Measurements from ENCODE around the gene PSMB5.

PSMB5 gene

DNA sequence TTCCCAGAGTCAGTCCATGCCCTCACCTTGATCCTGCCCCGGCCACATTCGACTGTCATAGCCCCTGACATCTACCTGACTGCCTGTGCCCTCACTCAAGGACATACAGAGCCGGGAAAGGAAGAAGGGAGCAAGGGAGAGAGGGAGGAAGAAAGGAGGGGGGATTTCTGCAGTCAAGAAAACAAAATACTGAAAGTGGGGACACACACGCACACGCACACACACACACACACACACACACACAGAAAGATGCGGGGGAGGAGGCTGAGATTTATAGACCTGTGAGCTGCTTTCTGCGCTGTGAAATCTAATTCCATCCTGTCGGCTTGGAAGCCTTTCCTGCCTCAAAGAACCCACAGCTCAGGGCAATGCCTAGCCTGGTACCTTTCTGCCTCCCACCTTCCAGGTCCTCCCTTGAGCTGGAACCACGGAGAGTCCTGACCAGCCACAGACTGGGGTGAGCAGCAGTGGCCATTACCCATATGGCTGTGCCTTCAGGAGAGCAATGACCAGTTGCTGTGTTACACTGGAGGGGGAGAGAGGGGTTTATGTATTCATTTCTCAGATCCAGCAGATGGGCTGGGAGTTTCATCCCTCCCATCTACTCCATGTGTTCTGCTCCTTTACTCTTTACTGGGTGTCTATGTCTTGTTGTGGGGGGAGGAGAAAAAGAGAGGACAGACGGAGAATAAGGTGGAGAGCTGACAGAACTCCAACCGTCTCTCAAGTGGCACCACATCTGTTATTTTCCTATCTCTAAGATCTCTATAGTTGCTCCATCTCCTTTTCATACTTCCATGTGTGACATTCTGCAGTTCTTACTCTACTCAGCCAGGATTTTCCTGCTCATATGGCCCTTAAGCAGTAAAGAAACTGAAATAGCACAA, 37.7 kb downstream of the PSMB5 start:
- no peak overlapping the region for H3K4me3 ChIP-seq (ENCODE audit: low read depth, low read length)
- TF ChIP-seq, protein P1, sequence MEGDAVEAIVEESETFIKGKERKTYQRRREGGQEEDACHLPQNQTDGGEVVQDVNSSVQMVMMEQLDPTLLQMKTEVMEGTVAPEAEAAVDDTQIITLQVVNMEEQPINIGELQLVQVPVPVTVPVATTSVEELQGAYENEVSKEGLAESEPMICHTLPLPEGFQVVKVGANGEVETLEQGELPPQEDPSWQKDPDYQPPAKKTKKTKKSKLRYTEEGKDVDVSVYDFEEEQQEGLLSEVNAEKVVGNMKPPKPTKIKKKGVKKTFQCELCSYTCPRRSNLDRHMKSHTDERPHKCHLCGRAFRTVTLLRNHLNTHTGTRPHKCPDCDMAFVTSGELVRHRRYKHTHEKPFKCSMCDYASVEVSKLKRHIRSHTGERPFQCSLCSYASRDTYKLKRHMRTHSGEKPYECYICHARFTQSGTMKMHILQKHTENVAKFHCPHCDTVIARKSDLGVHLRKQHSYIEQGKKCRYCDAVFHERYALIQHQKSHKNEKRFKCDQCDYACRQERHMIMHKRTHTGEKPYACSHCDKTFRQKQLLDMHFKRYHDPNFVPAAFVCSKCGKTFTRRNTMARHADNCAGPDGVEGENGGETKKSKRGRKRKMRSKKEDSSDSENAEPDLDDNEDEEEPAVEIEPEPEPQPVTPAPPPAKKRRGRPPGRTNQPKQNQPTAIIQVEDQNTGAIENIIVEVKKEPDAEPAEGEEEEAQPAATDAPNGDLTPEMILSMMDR (IDR thresholded peaks at IDR 0.05; ENCODE audit: insufficient read depth, low read length, missing control alignments): no peak
- no peak for DNase-seq (ENCODE audit: low read depth, low spot score)
- ChIA-PET CTCF (interaction anchor here (1.2 to 32.7 kb wide), 10 partner anchors 10 to 440 kb away, joined by 3 to 1423 read pairs (median 13); partner anchors contain the start of genes AJUBA, CDH24 and PSMB11), POLR2A (no interaction called here)

DNA sequence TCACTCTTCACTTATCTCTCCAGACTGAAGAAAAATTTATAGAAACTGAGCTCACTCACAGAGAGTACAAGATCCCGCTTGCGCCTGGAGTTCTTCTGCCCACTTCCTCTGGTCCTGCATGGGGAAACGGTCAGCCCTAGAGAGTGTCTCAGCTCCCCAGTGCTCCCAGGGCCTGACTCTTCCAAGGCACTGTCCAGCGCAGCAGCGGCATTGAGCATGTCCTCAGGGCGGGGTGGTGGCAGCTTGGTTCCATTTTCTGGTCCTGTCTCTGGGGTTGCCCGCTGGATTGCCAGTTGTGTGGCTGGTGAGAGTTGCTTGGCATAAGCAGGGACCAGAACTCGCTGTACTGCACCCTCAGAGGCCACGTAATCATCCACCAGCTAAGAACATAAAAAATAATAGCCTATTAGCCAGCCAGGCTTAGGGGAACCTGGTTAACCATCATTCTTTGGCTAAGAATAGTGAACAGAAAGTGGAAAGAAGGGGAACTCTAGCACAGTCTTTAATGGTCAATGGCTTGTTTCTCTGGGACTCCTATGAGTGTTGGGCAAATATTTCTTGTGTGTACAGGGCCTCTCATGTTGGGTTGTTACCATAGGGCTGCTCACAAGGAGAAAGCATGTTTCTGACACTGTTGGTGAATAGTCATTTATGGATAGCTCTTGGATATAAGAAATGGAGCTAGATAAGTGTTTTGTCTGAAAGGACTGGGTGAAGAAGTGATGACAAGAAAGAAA, 38.6 kb downstream of the PSMB5 start:
- CTCF ChIA-PET: interaction anchor here (0.6 to 32.7 kb wide), 23 partner anchors 8 to 439 kb away, joined by 3 to 1423 read pairs (median 8); partner anchors contain the start of genes ACIN1, AJUBA, C14orf119 and CDH24
- no peak for DNase-seq (ENCODE audit: low read depth, low spot score)
- POLR2A ChIA-PET: interaction anchor here (1.2 to 1.9 kb wide), 2 partner anchors 11 to 62 kb away, joined by 9 to 14 read pairs; partner anchors contain the start of gene CDH24
- TF ChIP-seq, protein P1 (IDR thresholded peaks at IDR 0.05; ENCODE audit: insufficient read depth, low read length, missing control alignments): no peak
- H3K4me3 ChIP-seq (ENCODE audit: low read depth, low read length): no peak overlapping the region

DNA sequence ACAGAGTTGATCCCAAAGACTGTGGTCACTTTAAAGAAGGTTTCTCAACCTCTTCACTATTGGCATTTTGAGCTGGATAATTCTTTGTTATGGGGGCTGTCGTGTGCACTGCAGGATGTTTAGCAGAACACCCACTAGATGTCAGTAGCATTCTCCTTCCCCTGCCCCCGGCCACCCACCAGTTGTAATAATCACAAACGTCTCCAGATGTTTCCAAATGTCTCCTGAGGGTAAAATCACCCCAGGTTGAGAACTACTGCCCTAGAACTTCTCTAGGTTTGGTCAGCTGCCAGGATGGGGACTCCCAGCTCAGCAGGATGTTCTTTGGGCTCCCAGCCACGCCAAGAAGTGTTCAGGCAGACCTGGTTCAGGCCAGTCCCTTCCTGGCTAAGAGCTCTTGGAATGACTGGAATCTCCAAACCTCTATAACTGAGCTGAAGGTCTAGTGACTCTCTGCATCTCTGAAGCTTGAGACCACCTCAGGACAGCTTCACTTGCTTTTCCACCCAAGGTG, 39.9 kb downstream of the PSMB5 start:
- TF ChIP-seq, protein P1 (IDR thresholded peaks at IDR 0.05; ENCODE audit: insufficient read depth, low read length, missing control alignments): peak; percentile 65
- no peak for DNase-seq (ENCODE audit: low read depth, low spot score)
- ChIA-PET POLR2A (interaction anchor here (0.6 to 2.0 kb wide), 5 partner anchors 9 to 63 kb away, joined by 4 to 14 read pairs (median 5); partner anchors contain the start of gene CDH24), CTCF (interaction anchor here (0.6 to 32.7 kb wide), 31 partner anchors 9 to 614 kb away, joined by 3 to 1423 read pairs (median 7); partner anchors contain the start of genes ACIN1, AJUBA, C14orf119 and CDH24)
- H3K4me3 ChIP-seq (ENCODE audit: low read depth, low read length): no peak overlapping the region

DNA sequence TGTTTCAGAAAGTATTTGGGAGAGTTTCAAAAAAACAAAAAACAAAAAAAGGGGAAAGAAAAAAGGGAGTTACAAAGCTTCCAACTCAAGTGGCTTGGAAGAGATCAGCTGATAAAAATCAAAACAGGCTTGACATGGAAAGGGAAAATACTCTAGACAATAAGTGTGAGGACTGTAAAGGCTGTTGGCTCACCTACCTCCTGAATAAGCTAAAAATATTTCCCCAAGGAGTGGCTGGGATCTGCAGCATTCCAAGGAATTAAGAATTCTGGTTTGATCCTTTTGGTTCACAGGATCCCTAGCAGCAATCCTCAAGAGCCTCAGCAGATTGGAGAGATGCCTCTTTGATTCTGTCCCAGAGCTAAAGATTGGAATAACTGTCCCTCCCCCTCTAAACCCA, 41.2 kb downstream of the PSMB5 start:
- ChIA-PET POLR2A (interaction anchor here (2.0 kb wide), 1 partner anchor 62 kb away, joined by 4 read pairs; no protein-coding TSS in a partner anchor), CTCF (interaction anchor here (0.9 to 32.7 kb wide), 14 partner anchors 8 to 424 kb away, joined by 3 to 1423 read pairs (median 7); partner anchors contain the start of genes AJUBA, CDH24 and PSMB11)
- H3K4me3 ChIP-seq (ENCODE audit: low read depth, low read length): no peak overlapping the region
- TF ChIP-seq, protein P1 (IDR thresholded peaks at IDR 0.05; ENCODE audit: insufficient read depth, low read length, missing control alignments): no peak
- DNase-seq (ENCODE audit: low read depth, low spot score): no peak

DNA sequence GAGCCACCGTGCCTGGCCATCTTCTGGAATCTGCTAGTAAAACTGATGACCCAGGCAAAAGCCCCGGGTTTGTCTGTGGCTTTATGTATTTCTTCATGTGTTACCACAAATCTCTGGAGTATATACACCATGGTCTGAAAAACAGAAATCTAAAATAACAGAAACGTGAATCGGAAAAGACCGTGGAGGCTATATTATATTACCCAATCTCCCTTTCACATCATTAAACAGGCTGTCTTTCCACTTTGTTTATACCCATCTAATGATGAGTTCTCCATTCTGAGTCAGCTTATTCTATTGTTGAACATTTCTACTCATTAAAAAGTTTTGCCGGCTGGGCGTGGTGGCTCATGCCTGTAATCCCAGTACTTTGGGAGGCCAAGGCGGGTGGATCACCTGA, 42.8 kb downstream of the PSMB5 start:
- no peak for DNase-seq (ENCODE audit: low read depth, low spot score)
- CTCF ChIA-PET: interaction anchor here (0.8 to 32.7 kb wide), 6 partner anchors 7 to 62 kb away, joined by 3 to 1423 read pairs (median 12); partner anchors contain the start of genes AJUBA, CDH24 and PSMB11
- no peak overlapping the region for H3K4me3 ChIP-seq (ENCODE audit: low read depth, low read length)
- POLR2A ChIA-PET: no interaction called here
- TF ChIP-seq, protein P1 (IDR thresholded peaks at IDR 0.05; ENCODE audit: insufficient read depth, low read length, missing control alignments): no peak

All from AG04449 (cell line).